Activated naive CD8-positive, alpha-beta T cell treated with anti-CD3 and anti-CD28 coated beads, Interleukin-2, amount 50 U/mL, for 24 hours (primary cell): Measurements from ENCODE around the gene POLR2B.
"Not testable (repeated sequence)": the region's sequence is repeated elsewhere in the genome, so short reads cannot be mapped to it uniquely, and the experiment has no call there.

Experiments used
- ATAC-seq: fragments of 150-1000 bp; cut with Tn5 transposase; one replicate; pipeline ENCODE4 v1.10.0; 2021
- DNase-seq: peaks from one replicate; pipeline ENCODE4 v3.0.0; 2021
- H3K27ac Mint-ChIP-seq: one replicate; pipeline ENCODE4 v1.8.0; 2021; ENCODE audit warnings: mild to moderate bottlenecking, mixed read lengths
- H3K27me3 Mint-ChIP-seq: one replicate; pipeline ENCODE4 v1.8.0; 2021; ENCODE audit warnings: mixed read lengths
- H3K36me3 Mint-ChIP-seq: one replicate; pipeline ENCODE4 v1.8.0; 2021; ENCODE audit warnings: low read depth, mixed read lengths
- H3K4me1 Mint-ChIP-seq: one replicate; pipeline ENCODE4 v1.8.0; 2021; ENCODE audit warnings: mixed read lengths
- H3K4me3 Mint-ChIP-seq: one replicate; pipeline ENCODE4 v1.8.0; 2021; ENCODE audit warnings: mild to moderate bottlenecking, moderate library complexity, mixed read lengths
- H3K9me3 Mint-ChIP-seq: one replicate; pipeline ENCODE4 v1.8.0; 2021; ENCODE audit warnings: mixed read lengths

Gene POLR2B

DNA sequence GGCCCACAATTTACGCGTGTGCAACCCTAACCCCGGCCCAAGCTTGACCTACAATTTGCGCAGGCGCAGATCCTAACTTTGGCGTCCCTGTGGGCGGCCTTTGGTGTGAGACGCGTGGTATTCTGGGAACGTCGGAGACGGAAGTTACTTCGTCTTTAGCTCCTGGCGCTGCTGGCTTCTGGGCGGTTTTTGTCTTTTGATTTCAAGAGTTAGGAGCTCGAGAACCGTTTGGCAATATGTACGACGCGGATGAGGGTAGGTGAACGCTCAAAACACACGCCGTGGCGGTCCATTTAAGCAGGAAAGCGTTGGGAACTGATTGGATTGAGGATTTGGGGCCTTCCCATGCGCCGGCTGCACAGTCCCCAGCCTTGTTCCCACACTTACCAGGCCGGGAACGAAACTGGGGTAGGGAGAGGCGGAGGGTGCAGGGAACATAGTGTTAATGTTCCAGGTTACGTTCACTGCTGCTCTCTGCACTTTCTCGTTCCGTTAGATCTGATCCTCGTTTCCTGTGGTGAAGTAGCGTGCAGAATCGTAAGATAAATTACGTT is at the start of gene POLR2B:
Gene POLR2B (plus strand): TSS at position 147 of the 554 bp plus-strand sequence. CDS start 90 bp downstream, at position 237.
- H3K9me3 Mint-ChIP-seq = peaks cover 3% of the 10 kb centered on the region
- peaks cover 51% of the 10 kb centered on the region for H3K36me3 Mint-ChIP-seq
- H3K27me3 Mint-ChIP-seq = peaks cover 2% of the 10 kb centered on the region
- H3K4me1 Mint-ChIP-seq = peaks cover 57% of the 10 kb centered on the region
- H3K27ac Mint-ChIP-seq = peak within 1 kb of the TSS; percentile 99
- peak; percentile 48 for ATAC-seq
- DNase-seq = peak; percentile 94
- peak within 1 kb of the TSS; percentile 100 for H3K4me3 Mint-ChIP-seq

DNA sequence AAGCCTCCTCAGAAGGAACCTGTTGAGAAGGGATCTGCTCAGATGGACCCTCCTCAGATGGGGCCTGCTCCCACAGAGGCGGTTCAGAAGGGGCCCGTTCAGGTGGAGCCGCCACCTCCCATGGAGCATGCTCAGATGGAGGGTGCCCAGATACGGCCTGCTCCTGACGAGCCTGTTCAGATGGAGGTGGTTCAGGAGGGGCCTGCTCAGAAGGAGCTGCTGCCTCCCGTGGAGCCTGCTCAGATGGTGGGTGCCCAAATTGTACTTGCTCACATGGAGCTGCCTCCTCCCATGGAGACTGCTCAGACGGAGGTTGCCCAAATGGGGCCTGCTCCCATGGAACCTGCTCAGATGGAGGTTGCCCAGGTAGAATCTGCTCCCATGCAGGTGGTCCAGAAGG is 48.1 kb upstream of the POLR2B start:
- ATAC-seq (no peak), DNase-seq (no peak)
- peak overlapping the region; percentile 9 for H3K27ac Mint-ChIP-seq
- H3K36me3 Mint-ChIP-seq = peaks cover 29% of the 10 kb centered on the region
- H3K4me3 Mint-ChIP-seq = no peak overlapping the region
- no peaks in the 10 kb centered on the region for H3K9me3 Mint-ChIP-seq
- no peaks in the 10 kb centered on the region for H3K27me3 Mint-ChIP-seq
- H3K4me1 Mint-ChIP-seq = peaks cover 11% of the 10 kb centered on the region

DNA sequence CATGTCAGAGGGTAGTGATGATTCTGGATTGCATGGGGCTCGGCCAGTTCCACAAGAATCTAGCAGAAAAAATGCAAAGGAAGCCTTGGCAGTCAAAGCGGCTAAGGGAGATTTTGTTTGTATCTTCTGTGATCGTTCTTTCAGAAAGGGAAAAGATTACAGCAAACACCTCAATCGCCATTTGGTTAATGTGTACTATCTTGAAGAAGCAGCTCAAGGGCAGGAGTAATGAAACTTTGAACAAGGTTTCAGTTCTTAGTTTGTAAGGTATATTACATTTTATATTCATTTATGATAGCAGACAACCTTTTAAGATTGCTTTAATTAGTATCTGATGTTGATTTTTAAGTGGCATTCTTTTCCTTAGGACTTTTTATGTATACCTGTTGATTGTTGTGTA is 46.8 kb upstream of the POLR2B start:
- peaks cover 11% of the 10 kb centered on the region for H3K4me1 Mint-ChIP-seq
- no peaks in the 10 kb centered on the region for H3K9me3 Mint-ChIP-seq
- ATAC-seq = no peak
- no peaks in the 10 kb centered on the region for H3K27me3 Mint-ChIP-seq
- peaks cover 32% of the 10 kb centered on the region for H3K36me3 Mint-ChIP-seq
- no peak overlapping the region for H3K4me3 Mint-ChIP-seq
- no peak overlapping the region for H3K27ac Mint-ChIP-seq
- DNase-seq = no peak

DNA sequence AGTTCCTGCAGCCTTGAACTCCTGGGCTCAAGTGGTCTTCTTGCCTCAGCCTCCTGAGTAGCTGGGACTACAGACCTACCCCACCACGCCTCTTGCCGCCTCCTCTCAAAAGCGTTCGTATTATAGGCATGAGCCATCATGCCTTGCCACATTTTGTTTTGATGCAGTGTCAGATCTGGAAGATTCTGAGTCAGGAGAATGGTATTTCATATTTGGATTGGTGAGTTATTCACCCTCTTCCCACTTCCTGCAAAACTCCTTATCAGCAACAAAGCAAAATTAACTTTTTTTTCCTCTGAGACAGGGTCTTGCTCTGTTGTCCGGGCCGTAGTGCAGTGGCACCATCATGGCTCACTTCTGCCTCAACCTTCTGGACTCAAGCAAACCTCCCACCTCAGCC is 41.4 kb upstream of the POLR2B start:
- H3K27ac Mint-ChIP-seq = no peak overlapping the region
- no peaks in the 10 kb centered on the region for H3K9me3 Mint-ChIP-seq
- no peak overlapping the region for H3K4me3 Mint-ChIP-seq
- ATAC-seq = no peak
- no peak for DNase-seq
- H3K4me1 Mint-ChIP-seq = peaks cover 8% of the 10 kb centered on the region
- no peaks in the 10 kb centered on the region for H3K27me3 Mint-ChIP-seq
- H3K36me3 Mint-ChIP-seq = peaks cover 13% of the 10 kb centered on the region

DNA sequence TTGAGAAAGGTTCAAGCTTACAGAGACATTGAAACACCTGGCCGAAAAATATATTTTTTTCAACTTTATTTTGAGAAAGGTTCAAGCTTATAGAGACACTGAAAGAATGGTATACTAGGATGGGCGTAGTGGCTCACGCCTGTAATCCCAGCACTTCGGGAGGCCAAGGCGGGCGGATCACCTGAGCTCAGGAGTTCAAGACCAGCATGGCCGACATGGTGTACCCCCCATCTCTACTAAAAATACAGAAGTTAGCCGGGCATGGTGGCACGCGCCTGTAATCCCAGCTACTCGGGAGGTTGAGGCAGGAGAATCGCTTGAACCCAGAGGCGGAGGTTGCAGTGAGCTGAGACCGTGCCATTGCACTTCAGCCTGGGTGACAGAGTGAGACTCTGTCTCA is 38.9 kb upstream of the POLR2B start:
- peaks cover 12% of the 10 kb centered on the region for H3K36me3 Mint-ChIP-seq
- not testable (repeated sequence) for H3K4me3 Mint-ChIP-seq, H3K27me3 Mint-ChIP-seq, H3K27ac Mint-ChIP-seq, ATAC-seq, H3K9me3 Mint-ChIP-seq, H3K4me1 Mint-ChIP-seq, DNase-seq

DNA sequence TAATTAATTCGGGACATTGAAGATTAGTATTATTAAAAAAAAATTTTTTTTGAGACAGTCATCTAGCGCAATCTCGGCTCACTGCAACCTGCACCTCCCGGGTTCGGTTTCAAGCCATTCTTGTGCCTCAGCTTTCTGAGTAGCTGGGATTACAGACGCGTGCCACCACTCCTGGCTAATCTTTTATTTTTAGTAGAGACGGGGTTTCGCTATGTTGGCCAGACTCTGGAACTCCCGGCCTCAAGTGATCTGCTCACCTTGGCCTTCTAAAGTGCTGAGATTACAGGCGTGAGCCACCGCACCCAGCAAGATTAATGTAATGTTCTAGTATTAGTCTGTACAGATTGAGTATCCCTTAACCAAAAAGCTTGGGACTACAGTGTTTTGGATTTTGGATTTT is 38.3 kb upstream of the POLR2B start:
- Mint-ChIP-seq H3K9me3 (no peaks in the 10 kb centered on the region), H3K36me3 (peaks cover 12% of the 10 kb centered on the region), H3K4me3 (no peak overlapping the region), H3K4me1 (peaks cover 6% of the 10 kb centered on the region), H3K27me3 (no peaks in the 10 kb centered on the region), H3K27ac (no peak overlapping the region)
- ATAC-seq (no peak), DNase-seq (no peak)

DNA sequence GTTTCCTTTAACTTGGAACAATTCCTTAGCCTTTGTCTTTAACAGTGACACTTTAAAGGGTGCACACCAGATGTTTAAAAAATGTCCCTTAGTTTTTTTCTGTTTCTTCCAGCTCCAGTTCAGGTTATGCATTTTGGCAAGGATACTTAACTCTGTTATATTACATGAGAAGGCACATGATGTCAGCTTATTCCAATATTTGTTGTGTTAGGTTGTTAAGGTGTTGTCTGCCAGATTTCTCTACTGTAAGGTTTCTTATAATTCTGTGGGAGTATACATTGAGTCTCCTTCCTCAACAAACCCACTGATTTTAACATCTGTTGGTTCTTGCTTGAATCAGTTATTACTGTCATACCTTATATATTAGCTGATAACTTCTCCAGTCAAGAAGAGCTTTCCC is 37.7 kb upstream of the POLR2B start:
- ATAC-seq = no peak
- peaks cover 12% of the 10 kb centered on the region for H3K36me3 Mint-ChIP-seq

DNA sequence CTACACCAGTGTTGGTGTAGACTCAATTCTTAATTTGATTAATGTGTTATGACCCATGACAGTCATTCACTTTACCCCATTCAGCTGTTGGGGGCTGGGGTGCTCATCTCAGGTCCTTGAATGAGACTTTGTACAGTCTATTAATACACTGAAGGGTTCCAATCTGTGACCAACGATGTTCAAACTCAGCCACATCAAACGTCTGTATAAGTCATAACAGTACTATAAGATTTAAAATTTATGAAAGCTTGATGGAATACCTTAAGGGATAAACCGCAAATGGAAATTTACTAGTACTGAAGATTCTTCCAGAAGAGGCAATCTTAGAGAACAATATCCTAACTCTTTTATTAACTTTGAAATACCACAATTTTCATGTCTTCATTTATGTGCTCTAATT is 37.3 kb upstream of the POLR2B start:
- H3K4me1 Mint-ChIP-seq = peaks cover 6% of the 10 kb centered on the region
- H3K27me3 Mint-ChIP-seq = no peaks in the 10 kb centered on the region
- H3K4me3 Mint-ChIP-seq = no peak overlapping the region
- ATAC-seq (no peak), DNase-seq (no peak)
- peak overlapping the region; percentile 59 for H3K27ac Mint-ChIP-seq
- no peaks in the 10 kb centered on the region for H3K9me3 Mint-ChIP-seq
- peaks cover 9% of the 10 kb centered on the region for H3K36me3 Mint-ChIP-seq

More for the DNA sequence above, 37.7 kb upstream of the POLR2B start:
- no peaks in the 10 kb centered on the region for H3K9me3 Mint-ChIP-seq
- peaks cover 6% of the 10 kb centered on the region for H3K4me1 Mint-ChIP-seq
- H3K4me3 Mint-ChIP-seq = no peak overlapping the region
- H3K27ac Mint-ChIP-seq = no peak overlapping the region
- H3K27me3 Mint-ChIP-seq = no peaks in the 10 kb centered on the region
- no peak for DNase-seq

DNA sequence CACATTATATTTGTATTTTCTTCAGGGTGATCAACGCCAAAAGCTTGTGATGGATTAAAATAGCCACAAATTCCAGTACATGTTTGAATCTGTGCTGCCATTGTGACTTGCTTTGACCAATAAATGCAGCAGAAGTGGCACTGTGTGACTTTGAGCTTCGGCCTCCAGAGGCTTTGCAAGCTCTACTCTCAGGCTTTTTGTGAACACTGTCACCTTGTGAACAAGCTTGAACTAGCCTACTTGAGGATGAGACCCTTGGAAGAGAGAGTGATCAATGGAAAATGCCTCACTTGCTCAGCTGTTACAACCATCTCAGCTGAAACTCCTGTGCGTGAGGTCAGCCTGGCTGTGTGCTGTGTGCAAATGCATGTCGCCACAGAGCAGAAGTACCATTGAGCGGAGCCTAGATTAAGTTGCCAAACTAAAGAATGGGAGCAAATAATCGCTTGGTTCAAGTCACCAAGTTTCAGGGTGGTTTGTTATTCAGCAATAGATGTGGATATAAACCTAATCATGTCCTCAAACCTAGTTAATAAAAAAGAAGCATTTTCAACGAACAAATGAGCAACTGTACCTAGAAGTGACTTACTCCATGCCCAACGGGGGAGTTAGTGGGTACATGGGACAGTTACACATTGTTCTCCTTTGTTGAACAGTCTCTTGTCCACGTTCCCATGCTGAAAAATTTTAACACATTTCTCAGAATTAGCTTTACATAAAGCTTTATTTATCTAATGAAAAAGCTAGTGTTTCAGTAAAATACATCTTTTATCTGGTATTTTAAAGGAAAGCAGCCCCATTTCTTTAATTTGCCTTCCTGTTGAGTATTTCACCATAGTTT is 24.8 kb upstream of the POLR2B start:
- Mint-ChIP-seq H3K4me3 (no peak overlapping the region), H3K27me3 (no peaks in the 10 kb centered on the region), H3K36me3 (no peaks in the 10 kb centered on the region), H3K9me3 (no peaks in the 10 kb centered on the region), H3K4me1 (no peaks in the 10 kb centered on the region), H3K27ac (no peak overlapping the region)
- ATAC-seq = no peak
- DNase-seq = no peak

DNA sequence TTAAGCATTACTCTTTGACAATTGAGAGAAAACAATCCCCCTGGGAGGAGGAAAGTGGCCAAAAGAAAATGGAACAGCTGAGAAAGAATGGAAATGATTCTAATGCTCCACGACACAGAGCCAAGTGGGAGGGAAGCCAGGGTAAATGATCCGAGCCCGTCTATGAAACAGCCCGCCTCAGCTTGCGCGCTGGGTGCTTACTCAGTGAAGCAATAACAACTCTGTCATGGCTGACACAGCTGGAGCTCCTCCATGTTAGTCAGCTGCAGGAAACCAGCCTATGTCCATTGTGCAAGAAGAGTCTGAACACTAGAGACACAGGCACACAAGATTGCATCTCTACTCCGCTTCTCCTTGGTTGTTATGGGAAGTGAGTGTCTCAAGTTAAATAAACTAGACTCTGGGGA is 20.6 kb upstream of the POLR2B start:
- no peaks in the 10 kb centered on the region for H3K27me3 Mint-ChIP-seq
- H3K36me3 Mint-ChIP-seq = peaks cover 15% of the 10 kb centered on the region
- no peak overlapping the region for H3K4me3 Mint-ChIP-seq
- no peaks in the 10 kb centered on the region for H3K9me3 Mint-ChIP-seq
- H3K4me1 Mint-ChIP-seq = no peaks in the 10 kb centered on the region
- H3K27ac Mint-ChIP-seq = no peak overlapping the region
- DNase-seq (no peak), ATAC-seq (no peak)

DNA sequence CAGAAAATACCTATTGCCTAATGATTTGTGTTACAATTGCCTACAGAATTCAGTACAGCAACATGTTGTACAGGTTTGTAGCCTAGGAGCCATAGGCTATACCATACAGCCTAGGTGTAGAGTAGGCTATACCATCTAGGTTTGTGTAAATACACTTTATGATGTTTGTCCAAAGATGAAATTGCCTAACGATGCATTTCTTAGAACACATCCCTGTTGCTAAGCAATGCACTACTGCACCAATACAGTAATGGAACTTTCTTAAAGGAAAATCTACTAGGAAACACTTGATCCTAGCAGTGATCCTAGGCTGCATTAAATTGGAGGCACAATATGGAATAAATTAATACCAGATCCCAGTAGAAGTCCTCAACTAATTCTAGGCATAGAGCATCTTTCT is 19.6 kb upstream of the POLR2B start:
- Mint-ChIP-seq H3K36me3 (peaks cover 19% of the 10 kb centered on the region), H3K27me3 (no peaks in the 10 kb centered on the region), H3K4me1 (no peaks in the 10 kb centered on the region), H3K27ac (no peak overlapping the region), H3K4me3 (no peak overlapping the region), H3K9me3 (no peaks in the 10 kb centered on the region)
- no peak for ATAC-seq
- DNase-seq = no peak

DNA sequence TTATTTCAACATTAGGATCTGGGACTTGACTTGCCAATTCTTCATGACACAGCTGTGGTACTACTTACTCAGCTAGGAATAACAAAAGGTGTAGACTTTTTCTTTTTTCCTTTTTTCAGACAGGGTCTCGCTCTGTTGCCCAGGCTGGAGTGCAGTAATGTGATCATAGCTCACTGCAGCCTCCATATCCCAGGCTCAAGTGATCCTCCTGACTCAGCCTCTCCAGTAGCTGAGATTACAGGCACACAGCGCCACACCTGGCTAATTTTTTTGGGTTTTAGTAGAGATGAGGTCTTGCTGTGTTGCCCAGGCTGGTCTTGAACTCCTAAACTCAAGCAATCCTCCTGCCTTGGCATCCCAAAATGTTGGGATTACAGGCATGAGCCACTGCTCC is 17.6 kb upstream of the POLR2B start:
- ATAC-seq (no peak), DNase-seq (no peak)
- H3K9me3 Mint-ChIP-seq = no peaks in the 10 kb centered on the region
- H3K4me3 Mint-ChIP-seq = no peak overlapping the region
- H3K36me3 Mint-ChIP-seq = peaks cover 30% of the 10 kb centered on the region
- no peaks in the 10 kb centered on the region for H3K27me3 Mint-ChIP-seq
- H3K27ac Mint-ChIP-seq = peak overlapping the region; percentile 67
- H3K4me1 Mint-ChIP-seq = peaks cover 4% of the 10 kb centered on the region

DNA sequence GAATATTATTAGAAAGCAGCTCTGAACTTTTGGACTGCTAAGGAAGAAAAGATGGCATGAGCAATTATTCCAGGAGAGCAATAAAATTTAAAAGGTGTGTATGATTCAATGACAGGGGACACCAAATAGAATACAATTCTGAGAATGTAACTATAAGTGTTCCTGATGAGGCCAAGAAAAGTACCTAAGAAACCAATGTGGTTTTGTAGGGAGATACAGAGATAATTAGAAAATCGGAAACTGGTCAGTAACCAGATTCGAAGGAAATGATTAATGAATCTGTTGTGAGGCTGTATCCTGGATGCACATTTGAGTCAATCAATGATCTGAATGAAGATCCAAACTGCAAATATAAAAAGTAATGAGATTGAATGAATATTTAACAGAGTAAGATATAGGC is 7.3 kb upstream of the POLR2B start:
- Mint-ChIP-seq H3K4me3 (peak overlapping the region; percentile 10), H3K9me3 (peaks cover 11% of the 10 kb centered on the region), H3K27ac (peak overlapping the region; percentile 61), H3K36me3 (peaks cover 68% of the 10 kb centered on the region), H3K4me1 (peaks cover 57% of the 10 kb centered on the region), H3K27me3 (no peaks in the 10 kb centered on the region)
- DNase-seq (no peak), ATAC-seq (no peak)

DNA sequence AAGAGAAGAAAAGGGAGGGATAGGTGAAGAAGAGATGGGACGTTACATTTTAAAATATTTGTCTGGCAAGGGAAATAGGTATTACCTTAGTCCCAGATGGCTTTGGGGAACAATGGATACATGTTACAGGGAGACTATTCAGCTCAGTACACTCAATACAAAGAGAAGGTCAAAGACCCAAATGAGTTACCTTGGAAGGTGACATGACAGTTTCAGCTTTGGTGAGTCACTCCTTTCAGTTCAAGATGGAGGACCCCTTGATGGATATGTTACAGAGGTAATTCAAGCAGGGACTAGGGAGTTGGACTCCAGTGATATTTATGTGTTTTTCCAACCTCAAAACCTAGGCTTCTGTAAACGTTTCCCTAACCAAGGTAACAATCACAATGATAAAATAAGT is 6.3 kb upstream of the POLR2B start:
- Mint-ChIP-seq H3K4me3 (peak overlapping the region; percentile 26), H3K27me3 (no peaks in the 10 kb centered on the region), H3K36me3 (peaks cover 67% of the 10 kb centered on the region), H3K9me3 (peaks cover 11% of the 10 kb centered on the region), H3K27ac (peak overlapping the region; percentile 81), H3K4me1 (peaks cover 57% of the 10 kb centered on the region)
- ATAC-seq (peak; percentile 65), DNase-seq (no peak)

DNA sequence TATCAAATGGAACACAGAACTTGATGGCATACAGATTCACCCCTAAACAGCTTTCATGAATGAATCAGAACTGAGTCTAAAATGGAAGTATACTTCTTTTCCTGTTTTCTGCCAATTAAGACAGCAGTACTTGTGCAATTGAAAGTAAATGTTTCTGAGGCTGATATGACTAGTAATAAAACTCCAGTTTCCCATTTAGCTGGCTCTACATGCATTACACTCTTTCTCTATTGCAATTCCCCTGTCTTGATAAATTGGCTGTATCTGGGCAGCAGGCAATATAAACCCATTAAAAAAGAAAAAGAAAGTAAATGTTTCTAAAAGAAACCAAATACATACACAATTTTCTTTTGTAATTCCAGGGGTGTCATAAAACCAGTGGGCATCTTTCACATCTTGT is 5.9 kb upstream of the POLR2B start:
- no peak for DNase-seq
- peak overlapping the region; percentile 81 for H3K27ac Mint-ChIP-seq
- H3K9me3 Mint-ChIP-seq = peaks cover 11% of the 10 kb centered on the region
- peak overlapping the region; percentile 26 for H3K4me3 Mint-ChIP-seq
- peaks cover 57% of the 10 kb centered on the region for H3K4me1 Mint-ChIP-seq
- ATAC-seq = peak; percentile 10
- no peaks in the 10 kb centered on the region for H3K27me3 Mint-ChIP-seq
- peaks cover 69% of the 10 kb centered on the region for H3K36me3 Mint-ChIP-seq
